ENCODE data around the gene C2CD4D. TPM values are rescaled to one million over a fixed set of nuclear protein-coding genes. Genes with fewer than 3 reads are reported as not detected.

Gene C2CD4D
- total RNA-seq, 1 donor from 2014 or later: 0.07 TPM

- no peak for DNase-seq (ENCODE audit: low read depth, low spot score)
These were observed 24.6 kb downstream of the C2CD4D start for GRCh38 chr1:151814971-151815545.

GRCh38 chr1:151814426-151814825, 25.2 kb downstream of the C2CD4D start:
- no peak for DNase-seq (ENCODE audit: low read depth, low spot score)

- no peak for DNase-seq (ENCODE audit: low read depth, low spot score)
These were observed 26.2 kb downstream of the C2CD4D start for GRCh38 chr1:151813271-151813977.

- no peak for DNase-seq (ENCODE audit: low read depth, low spot score)
These were observed 28.4 kb downstream of the C2CD4D start for GRCh38 chr1:151811181-151811580.

- no peak for DNase-seq (ENCODE audit: low read depth, low spot score)
These were observed 29.5 kb downstream of the C2CD4D start for GRCh38 chr1:151809985-151810556.

GRCh38 chr1:151809290-151809984, 30.2 kb downstream of the C2CD4D start:
- DNase-seq (ENCODE audit: low read depth, low spot score): no peak

- DNase-seq (ENCODE audit: low read depth, low spot score): no peak
These were observed 31.9 kb downstream of the C2CD4D start for GRCh38 chr1:151807766-151808165.

GRCh38 chr1:151807131-151807530, 32.5 kb downstream of the C2CD4D start:
- no peak for DNase-seq (ENCODE audit: low read depth, low spot score)

GRCh38 chr1:151806170-151806569, 33.5 kb downstream of the C2CD4D start:
- DNase-seq (ENCODE audit: low read depth, low spot score): no peak

GRCh38 chr1:151805066-151805820, 34.4 kb downstream of the C2CD4D start, which contains the start of gene LINGO4:
Gene LINGO4 (minus strand): TSS chr1:151805419. CDS start chr1:151802704, 2,715 bp downstream.
- DNase-seq (ENCODE audit: low read depth, low spot score): no peak

GRCh38 chr1:151803915-151804314, 35.7 kb downstream of the C2CD4D start:
- no peak for DNase-seq (ENCODE audit: low read depth, low spot score)

GRCh38 chr1:151803164-151803563, 36.5 kb downstream of the C2CD4D start:
- no peak for DNase-seq (ENCODE audit: low read depth, low spot score)

- DNase-seq (ENCODE audit: low read depth, low spot score): no peak
These were observed 37.2 kb downstream of the C2CD4D start for GRCh38 chr1:151802372-151802771.

- no peak for DNase-seq (ENCODE audit: low read depth, low spot score)
These were observed 37.8 kb downstream of the C2CD4D start for GRCh38 chr1:151801846-151802245.

- DNase-seq (ENCODE audit: low read depth, low spot score): no peak
These were observed 38.3 kb downstream of the C2CD4D start for GRCh38 chr1:151801310-151801820.

GRCh38 chr1:151800830-151801229, 38.8 kb downstream of the C2CD4D start:
- no peak for DNase-seq (ENCODE audit: low read depth, low spot score)

GRCh38 chr1:151799179-151800022, 40.2 kb downstream of the C2CD4D start:
- no peak for DNase-seq (ENCODE audit: low read depth, low spot score)

GRCh38 chr1:151798571-151798970, 41.0 kb downstream of the C2CD4D start:
- DNase-seq (ENCODE audit: low read depth, low spot score): no peak

- DNase-seq (ENCODE audit: low read depth, low spot score): no peak
These were observed 48.5 kb downstream of the C2CD4D start for GRCh38 chr1:151790940-151791651.
